Osteoblast (primary cell): ENCODE results near the gene PADI6. TPM values are rescaled to one million over a fixed set of nuclear protein-coding genes. Genes with fewer than 3 reads are reported as not detected.
A peak's percentile ranks its signal among the peaks of the same experiment; 100 is the strongest.

Experiments
- DNase-seq: peaks from one replicate; pipeline ENCODE4 v3.0.0; 2011; ENCODE audit warnings: low spot score, mixed read lengths; ENCODE audit not compliant: insufficient read length; ENCODE audit errors: missing footprints
- H2AFZ ChIP-seq: 2 replicates; pipeline ENCODE4 v1.6.0; 2011; ENCODE audit warnings: mild to moderate bottlenecking, low read length
- H3K27ac ChIP-seq: 2 replicates; pipeline ENCODE4 v1.5.1; 2011; ENCODE audit warnings: mild to moderate bottlenecking, low read depth, low read length, moderate library complexity
- H3K27me3 ChIP-seq: 2 replicates; pipeline ENCODE4 v1.6.0; 2012; ENCODE audit warnings: mild to moderate bottlenecking, control low read depth, inconsistent platforms, low read length, moderate library complexity; ENCODE audit not compliant: insufficient read depth
- H3K36me3 ChIP-seq: 2 replicates; pipeline ENCODE4 v1.5.1; 2011; ENCODE audit warnings: mild to moderate bottlenecking, low read length, control low read depth, moderate library complexity; ENCODE audit not compliant: insufficient read depth
- H3K4me1 ChIP-seq: 2 replicates; pipeline ENCODE4 v1.5.1; 2011; ENCODE audit warnings: mild to moderate bottlenecking, low read length, control low read depth, moderate library complexity; ENCODE audit not compliant: insufficient read depth
- H3K4me2 ChIP-seq: 2 replicates; pipeline ENCODE4 v1.6.0; 2011; ENCODE audit warnings: mild to moderate bottlenecking, low read length; ENCODE audit not compliant: insufficient read depth
- H3K4me3 ChIP-seq: fragments of 200-600 bp; sonication (generic); 3 replicates; pipeline ENCODE4 v1.5.1; 2012; ENCODE audit warnings: mild to moderate bottlenecking, low read length, inconsistent platforms; ENCODE audit not compliant: insufficient read depth
- H3K79me2 ChIP-seq: 2 replicates; pipeline ENCODE4 v1.6.0; 2012; ENCODE audit warnings: mild to moderate bottlenecking, low read length, control low read depth, inconsistent platforms; ENCODE audit not compliant: insufficient read depth
- H3K9me3 ChIP-seq: 2 replicates; pipeline ENCODE4 v1.5.1; 2011; ENCODE audit warnings: low read depth, low read length, control low read depth
- H4K20me1 ChIP-seq: 2 replicates; pipeline ENCODE4 v1.6.0; 2012; ENCODE audit warnings: mild to moderate bottlenecking, low read length, control low read depth; ENCODE audit not compliant: insufficient read depth
- CTCF ChIP-seq: IDR thresholded peaks from 2 replicates; pipeline ENCODE4 v1.5.1; 2011; ENCODE audit warnings: mild to moderate bottlenecking, low read depth, low read length, moderate library complexity; ENCODE audit errors: extremely low read depth
- total RNA-seq: library from RNA; depleted of rRNA; stranded (reverse); fragments of >200 nt; gene quantifications from 2 replicates; pipeline ENCODE4 v1.2.3, GENCODE V29; 2012

Gene PADI6
- total RNA-seq, 1 donor = not detected

DNA sequence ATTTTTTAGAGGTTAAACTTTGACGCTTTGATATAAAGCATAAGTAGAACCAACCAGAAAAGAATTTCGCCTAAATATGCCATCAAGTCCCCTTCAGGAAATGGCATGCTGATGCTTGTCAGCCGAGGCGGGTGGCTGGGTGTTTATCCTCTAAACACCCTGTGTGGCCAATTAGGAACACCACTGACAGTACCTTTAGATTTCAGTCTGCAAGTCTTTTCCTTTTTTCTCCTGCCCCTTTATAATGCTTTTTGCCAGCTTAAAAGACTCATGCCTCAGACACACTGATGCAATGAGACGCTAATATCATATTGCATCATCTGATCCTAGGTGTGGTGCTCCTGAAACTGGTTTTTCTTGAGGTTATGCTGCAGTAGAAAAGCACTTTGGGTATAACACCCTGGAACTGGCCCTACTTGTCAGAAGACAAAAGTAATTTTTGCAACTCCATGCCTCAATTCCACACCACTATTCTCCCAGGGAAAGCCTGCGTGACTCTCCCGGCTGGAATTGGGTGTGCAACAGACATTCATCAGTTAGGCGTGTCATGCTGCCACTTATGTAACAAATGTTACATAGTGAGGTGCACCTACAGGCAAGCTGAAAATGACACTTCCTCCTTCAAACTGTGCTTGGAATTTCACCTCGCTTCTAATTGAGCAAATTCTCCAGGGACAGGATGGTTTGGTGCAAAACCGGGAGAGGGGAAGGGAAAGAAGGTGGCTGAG is 69.4 kb downstream of the PADI6 start:
- no peak overlapping the region for H3K4me3 ChIP-seq
- no peak for DNase-seq
- no peak overlapping the region for H3K4me2 ChIP-seq
- no peaks in the 10 kb centered on the region for H3K36me3 ChIP-seq
- peaks cover 6% of the 10 kb centered on the region for H4K20me1 ChIP-seq
- no peaks in the 10 kb centered on the region for H3K27me3 ChIP-seq
- no peak overlapping the region for H2AFZ ChIP-seq
- H3K9me3 ChIP-seq = no peaks in the 10 kb centered on the region
- peaks cover 19% of the 10 kb centered on the region for H3K79me2 ChIP-seq
- H3K4me1 ChIP-seq = peaks cover 37% of the 10 kb centered on the region
- H3K27ac ChIP-seq = no peak overlapping the region
- no peak for TF ChIP-seq CTCF

- Histone ChIP-seq H3K9me3 (no peaks in the 10 kb centered on the region), H3K27me3 (no peaks in the 10 kb centered on the region), H3K27ac (no peak overlapping the region), H2AFZ (no peak overlapping the region), H3K4me3 (no peak overlapping the region), H3K4me1 (peaks cover 32% of the 10 kb centered on the region), H4K20me1 (peaks cover under 1% of the 10 kb centered on the region), H3K36me3 (no peaks in the 10 kb centered on the region), H3K79me2 (peaks cover 13% of the 10 kb centered on the region), H3K4me2 (no peak overlapping the region)
- no peak for DNase-seq
- TF ChIP-seq CTCF = no peak
Observed at GRCh38 chr1:17441993-17442357, 70.0 kb downstream of the PADI6 start.

- Histone ChIP-seq H3K27me3 (no peaks in the 10 kb centered on the region), H3K4me1 (peaks cover 29% of the 10 kb centered on the region), H3K4me2 (peak overlapping the region; percentile 47), H3K27ac (peak overlapping the region; percentile 73), H3K9me3 (no peaks in the 10 kb centered on the region), H2AFZ (no peak overlapping the region), H4K20me1 (no peaks in the 10 kb centered on the region), H3K36me3 (no peaks in the 10 kb centered on the region), H3K79me2 (peaks cover 8% of the 10 kb centered on the region), H3K4me3 (no peak overlapping the region)
- no peak for DNase-seq
- TF ChIP-seq CTCF = no peak
Observed at GRCh38 chr1:17442841-17443240, 70.8 kb downstream of the PADI6 start.

- no peak overlapping the region for H3K4me2 ChIP-seq
- no peaks in the 10 kb centered on the region for H3K9me3 ChIP-seq
- no peaks in the 10 kb centered on the region for H3K27me3 ChIP-seq
- H2AFZ ChIP-seq = no peak overlapping the region
- H3K79me2 ChIP-seq = no peaks in the 10 kb centered on the region
- DNase-seq = no peak
- no peaks in the 10 kb centered on the region for H3K36me3 ChIP-seq
- peaks cover 10% of the 10 kb centered on the region for H3K4me1 ChIP-seq
- no peak overlapping the region for H3K4me3 ChIP-seq
- no peaks in the 10 kb centered on the region for H4K20me1 ChIP-seq
- no peak overlapping the region for H3K27ac ChIP-seq
- TF ChIP-seq CTCF = no peak
Observed at GRCh38 chr1:17447501-17447992, 75.6 kb downstream of the PADI6 start.

Other genes with a start within 250 kb of the PADI6 start
- gene PADI1, start 167.1 kb upstream of the PADI6 start, total RNA-seq = under 0.01 TPM in 2 replicates
- gene PADI3, start 123.1 kb upstream of the PADI6 start, total RNA-seq = not detected in 2 replicates
- gene PADI4, start 64.0 kb upstream of the PADI6 start, total RNA-seq = not detected in 2 replicates
- gene RCC2, start 67.5 kb downstream of the PADI6 start, total RNA-seq = 61.9 and 71.3 TPM in 2 replicates
- 33.3 and 39.1 TPM in 2 replicates for gene ARHGEF10L, start 167.5 kb downstream of the PADI6 start, total RNA-seq